Stimulated activated CD4-positive, alpha-beta T cell treated with anti-CD3 and anti-CD28 coated beads, Interleukin-12 subunit alpha, Interleukin-12 subunit beta, amount 100 ng/mL, for 4 hours (primary cell): ENCODE measurements around the gene TTYH1.
"Not testable (repeated sequence)": the region's sequence is repeated elsewhere in the genome, so short reads cannot be mapped to it uniquely, and the experiment has no call there.

Experiments used
- DNase-seq: peaks from one replicate; pipeline ENCODE4 v3.0.0-alpha.2; 2020

TTYH1 gene

DNA sequence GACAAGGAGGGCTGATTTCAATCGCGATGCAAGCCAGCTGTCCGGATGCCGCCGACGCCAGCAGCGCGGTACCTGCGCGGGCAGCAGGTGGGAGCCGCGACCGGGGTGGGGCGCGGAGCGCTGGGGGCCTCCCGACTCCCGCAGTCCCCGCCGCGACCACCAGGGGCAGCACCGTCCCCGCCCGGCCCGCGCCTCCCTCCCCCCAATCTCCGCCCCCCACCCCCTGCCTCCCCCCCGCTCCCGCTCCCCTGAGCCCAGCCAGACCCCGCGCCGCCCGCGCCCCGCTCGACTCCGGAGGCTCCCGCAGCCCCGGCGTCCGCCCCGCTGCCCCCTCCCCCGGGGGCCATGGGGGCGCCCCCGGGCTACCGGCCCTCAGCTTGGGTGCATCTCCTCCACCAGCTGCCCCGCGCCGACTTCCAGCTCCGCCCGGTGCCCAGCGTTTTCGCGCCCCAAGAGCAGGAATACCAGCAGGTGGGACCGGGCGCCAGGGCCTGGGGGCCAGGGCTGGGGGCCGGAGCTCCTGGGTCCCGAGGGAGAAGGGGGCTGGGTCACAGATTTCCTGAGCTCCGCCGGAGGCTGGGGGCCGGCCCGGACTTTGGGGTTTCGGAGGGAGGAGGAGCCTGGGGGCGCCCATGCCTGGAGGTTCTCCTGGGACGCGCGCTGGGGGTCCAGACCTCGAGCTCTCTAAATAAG is at the start of gene TTYH1:
Gene TTYH1 (plus strand): TSS at position 257 of the 693 bp plus-strand sequence. CDS start 89 bp downstream, at position 346.
- peak; percentile 48 for DNase-seq

DNA sequence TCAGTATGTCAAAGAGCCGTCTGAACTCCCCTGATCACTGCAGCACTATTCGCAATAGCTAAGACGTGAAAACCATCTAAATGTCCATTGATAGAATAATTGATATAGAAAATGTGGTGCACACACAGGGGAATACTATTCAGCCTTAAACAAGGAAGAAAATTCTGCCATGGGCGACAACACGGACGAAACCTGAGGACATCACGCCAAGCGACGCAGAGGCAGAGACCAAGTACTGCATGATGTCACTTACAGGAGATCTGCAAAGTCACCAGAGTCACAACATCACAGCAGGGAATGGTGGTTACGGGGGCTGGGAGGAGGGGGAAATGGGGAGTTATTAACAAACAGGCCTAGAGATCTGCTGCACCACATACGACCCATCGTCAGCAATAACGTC is 49.5 kb upstream of the TTYH1 start:
- not testable (repeated sequence) for DNase-seq

DNA sequence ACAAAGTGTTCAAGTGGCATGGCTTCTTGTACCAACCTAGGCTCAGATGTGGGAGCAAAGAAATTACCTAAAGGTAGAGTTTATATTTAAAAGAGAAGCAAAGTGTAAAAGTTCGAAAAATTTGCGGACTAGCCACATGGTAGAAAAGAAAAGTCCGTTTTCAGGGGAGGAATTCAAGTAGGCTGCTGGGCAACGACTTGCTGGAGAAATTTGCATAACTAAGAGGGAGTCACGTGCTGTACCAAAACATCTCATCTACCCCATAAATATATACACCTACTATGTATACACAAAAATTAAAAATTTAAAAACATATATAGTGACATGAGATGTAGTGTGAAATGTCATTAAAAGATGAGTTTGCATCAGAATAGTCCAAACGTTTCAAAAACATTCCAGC is 48.5 kb upstream of the TTYH1 start:
- DNase-seq, result no peak

DNA sequence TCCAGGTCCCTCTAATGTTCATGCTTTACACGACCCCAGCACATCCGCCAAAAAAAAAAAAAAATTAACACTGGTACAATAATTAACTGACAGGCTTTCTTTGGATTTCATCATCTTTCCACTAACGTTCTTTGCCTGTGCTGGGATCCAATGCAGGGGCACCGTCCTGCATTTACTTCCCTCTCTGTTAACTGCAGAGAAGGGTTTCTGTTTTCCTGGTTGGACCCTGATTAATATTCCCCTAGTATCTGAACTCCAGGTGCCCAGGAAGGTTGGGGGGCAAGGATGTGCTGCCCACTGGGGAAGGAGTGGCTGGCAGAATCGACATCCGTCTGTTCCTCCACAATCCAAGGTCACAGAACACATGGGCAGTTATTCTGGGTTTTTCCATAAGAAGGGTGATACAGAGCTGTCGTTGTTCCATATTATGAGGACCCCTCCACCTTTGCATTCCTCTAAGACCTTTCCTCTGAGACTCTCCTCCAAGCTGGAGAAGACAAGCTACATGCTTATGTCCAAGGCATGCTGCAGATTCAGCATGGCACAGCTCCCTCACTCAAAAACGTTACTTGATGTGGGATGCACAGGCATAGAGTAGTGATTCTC is 46.1 kb upstream of the TTYH1 start:
- DNase-seq, result no peak

DNA sequence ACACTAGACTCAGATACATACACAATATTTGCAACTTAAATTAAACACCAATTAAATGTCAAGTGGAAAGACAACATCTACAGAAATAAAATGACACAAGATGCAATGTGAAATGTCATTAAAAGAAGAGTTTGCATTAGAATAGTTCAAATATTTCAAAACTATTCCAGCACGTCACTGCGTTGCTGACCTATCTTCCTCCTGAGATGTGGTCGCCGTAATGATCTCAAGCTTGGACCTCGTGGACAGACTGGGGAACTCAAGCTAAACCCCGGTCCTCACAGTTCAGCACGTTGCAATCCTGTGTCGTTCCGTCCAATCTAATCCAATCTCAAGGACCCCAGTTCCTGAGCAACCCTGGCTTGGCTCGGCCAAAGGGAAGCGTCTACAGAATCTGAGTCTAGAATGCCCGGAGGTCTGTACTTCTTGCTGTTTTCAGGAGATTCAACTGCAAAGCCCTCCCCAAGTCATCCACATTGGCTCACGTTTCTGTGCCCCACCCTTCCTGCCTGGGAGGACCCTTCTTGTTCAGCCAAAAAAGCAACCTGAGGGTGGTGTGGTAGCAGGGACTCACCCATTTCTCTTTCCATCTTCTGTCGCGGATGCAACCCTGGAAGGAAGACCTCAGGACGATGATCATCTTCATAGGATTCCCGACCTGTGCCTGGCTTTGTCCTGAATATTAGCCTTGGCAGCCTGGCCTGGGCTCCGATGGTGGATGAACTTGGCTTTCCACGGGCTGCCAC is 45.4 kb upstream of the TTYH1 start:
- not testable (repeated sequence) for DNase-seq

DNA sequence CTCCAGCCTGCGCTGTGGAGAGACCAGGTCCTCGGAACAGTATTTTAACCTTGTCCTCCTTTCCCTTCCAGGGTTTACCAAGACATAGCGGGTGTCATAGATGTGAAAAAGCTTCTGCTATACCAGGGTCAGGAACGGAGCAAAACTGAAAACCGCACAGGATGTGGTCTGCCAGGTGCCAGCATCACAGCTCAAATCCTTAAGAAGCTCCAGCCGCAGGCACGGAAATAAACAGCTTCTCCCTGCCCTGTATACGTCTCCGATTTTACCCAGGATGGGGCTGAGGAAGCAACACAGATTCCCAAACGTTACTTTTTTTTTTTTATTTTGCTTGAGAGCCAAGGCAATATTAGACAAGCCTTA is 44.8 kb upstream of the TTYH1 start:
- DNase-seq, result peak; percentile 26

DNA sequence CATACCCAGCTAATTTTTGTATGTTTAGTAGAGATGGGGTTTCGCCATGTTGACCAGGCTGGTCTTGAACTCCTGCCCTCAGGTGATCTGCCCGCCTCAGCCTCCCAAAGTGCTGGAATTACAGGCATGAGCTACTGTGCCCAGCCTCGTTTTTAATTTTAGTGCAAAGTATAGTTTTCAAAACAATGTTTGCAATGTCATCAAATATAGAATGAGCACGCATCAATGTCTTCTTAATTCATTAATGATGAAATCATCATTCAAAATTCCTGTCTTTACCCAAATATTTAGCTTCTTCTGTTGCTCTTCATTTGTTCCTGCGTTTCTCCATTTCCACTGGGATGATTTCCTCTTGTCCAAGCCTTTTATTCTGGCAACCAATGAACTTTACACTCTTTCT is 43.8 kb upstream of the TTYH1 start:
- not testable (repeated sequence) for DNase-seq

DNA sequence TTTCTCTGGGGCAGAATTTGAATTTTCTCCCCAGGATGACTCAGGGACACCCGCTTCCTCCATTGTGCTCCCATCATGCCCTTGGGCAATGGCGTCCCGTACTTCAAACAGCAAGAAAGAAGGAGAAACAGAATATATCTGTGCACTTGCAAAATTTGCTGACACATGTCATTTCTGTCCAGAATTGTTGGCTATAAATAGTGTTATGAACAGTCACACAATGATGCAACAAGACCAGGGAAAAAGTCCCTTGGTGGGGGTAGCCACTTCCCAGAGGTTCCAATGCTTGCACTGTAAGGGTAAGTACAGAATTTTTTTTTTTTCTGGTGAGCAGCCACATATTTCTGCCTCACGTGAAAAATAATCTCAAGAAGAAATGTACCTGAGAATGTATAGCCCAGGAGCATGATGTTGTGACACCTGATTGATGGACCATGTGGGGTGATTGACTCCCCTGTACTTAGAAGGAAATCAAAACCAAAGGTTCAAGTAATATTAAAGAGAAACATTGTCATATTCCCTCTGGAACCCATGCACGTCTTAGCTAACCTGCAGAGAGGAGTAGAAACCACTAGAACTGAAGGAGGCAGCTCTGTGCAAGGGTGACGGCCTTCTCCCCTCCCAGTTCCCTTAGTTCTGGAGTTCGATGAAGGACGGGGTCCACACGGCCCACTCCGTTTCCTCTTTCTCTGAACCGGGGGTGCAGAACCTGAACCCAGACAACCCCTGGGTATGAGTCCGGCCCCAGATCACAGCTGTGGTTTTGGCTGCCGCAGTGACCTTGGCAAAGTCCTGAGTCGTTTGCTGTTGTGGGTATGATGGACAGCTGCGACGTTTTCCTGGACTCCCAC is 41.3 kb upstream of the TTYH1 start:
- DNase-seq, result no peak

DNA sequence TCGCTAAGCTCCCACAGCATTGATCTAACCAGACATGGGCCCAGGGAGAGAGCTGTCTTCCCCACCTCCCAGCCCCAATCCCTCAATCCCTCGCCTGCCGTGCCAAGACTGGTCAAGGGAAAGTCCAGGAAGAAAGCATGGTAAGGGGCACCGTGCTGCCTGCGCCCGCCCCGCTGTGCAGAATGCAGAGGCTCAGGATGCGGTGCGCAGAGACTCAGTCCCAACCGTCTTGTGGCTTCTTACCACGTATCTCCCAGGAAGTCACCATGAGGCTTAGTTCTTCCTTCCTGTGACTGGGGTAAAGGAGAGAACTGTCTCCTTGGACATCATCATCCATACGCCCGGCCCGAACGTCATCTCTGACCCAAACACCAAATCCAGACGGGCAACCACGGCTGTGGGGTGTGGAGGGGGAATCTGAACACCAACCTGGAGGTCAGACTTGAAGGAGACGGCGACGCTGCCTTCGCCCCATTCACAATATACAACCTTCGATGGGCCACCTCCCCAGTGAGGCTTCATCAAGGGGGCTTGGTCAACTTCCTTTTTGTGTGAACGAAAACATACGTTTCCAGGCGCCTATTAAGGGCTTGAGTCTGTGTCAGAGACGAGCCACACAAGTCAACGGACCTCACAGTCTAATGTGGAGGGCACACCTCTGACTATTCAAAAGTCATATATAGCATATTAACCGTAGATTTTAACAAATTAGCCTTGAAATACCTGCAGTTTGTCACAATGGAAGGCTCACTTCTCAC is 39.9 kb upstream of the TTYH1 start:
- DNase-seq, result not testable (repeated sequence)

DNA sequence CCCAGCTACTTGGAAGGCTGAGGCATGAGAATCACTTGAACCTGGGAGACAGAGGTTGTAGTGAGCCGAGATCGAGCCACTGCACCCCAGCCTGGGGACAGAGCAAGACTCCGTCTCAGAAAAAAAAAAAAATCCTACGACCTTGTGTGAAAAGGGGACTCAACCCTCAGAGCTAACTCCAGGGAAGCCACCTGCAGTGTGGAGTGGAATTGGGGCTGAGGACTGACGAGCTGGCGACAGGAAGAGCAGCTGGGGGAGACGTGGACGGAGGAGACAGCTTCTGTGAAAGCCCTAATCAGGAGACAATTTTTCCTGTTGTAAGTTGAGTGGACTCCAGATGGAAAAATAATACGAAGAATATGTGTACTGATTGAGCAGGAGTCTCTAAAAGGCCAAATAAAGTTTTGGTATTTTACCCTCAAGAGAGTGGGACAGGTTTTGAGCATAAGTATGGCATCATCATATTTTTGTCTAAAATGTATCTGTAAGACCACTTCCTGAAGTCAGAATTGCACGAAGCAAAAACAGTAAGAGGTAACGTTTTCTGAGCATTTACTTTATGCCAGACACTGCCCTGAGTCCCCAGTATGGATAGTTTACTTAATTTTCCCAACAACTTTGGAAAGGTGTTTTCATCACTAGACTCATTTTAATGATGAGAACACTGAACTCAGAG is 38.5 kb upstream of the TTYH1 start:
- no peak for DNase-seq

DNA sequence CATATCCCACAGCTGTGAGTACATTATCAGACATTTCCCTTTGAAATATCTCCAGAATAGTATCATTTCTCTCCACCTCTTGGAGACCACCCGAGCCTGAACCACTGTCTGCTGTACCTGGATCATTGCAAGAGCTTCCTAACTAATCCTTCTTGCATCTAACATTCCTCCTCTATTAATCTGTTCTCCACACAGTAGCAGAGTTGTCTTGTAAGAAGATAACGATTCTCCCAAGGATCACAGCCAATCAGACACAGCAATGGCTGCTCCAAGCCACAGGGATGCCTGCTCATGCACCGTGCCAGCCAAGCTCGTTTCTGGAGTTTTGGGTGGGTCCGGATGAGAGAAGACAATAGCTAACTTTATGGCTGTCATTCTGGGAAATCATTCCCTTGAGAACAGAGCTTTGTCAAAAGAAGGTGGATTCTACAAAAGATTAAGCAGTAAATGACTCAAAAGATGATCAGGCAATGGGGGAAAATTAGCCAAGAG is 36.0 kb upstream of the TTYH1 start:
- DNase-seq, result no peak

DNA sequence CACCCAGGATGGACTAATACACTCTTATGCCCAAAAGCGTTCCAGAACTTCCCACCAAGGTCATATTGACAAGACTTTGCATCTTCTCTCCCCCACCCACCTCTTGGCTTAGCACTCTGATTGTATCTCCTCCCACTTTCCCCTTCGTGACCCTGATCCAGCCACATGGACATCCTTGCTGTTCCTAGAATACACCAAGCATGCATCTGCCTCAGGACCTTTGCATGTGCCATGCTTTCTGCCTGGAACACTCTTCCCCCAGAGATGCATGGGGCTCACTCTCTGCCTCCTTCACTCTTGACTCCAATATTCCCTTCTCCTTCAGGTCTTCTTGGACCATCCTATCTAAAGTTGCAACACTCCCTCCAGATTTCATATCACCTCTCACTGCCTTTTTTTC is 34.4 kb upstream of the TTYH1 start:
- no peak for DNase-seq

DNA sequence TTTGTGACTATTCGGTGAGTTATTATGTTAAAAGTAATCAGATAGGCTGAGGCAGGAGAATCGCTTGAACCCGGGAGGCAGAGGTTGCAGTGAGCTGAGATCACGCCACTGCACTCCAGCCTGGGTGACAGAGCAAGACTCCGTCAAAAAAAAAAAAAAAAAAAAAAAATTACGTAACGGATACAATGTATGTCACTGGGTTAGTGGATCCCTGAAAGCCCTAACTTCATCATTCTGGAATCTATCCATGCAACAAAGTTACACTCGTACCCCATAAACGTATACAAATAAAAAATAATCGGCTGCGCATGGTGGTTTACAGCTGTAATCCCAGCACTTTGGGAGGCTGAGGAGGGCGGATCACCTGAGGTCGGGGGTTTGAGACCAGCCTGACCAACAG is 33.2 kb upstream of the TTYH1 start:
- DNase-seq, result not testable (repeated sequence)

DNA sequence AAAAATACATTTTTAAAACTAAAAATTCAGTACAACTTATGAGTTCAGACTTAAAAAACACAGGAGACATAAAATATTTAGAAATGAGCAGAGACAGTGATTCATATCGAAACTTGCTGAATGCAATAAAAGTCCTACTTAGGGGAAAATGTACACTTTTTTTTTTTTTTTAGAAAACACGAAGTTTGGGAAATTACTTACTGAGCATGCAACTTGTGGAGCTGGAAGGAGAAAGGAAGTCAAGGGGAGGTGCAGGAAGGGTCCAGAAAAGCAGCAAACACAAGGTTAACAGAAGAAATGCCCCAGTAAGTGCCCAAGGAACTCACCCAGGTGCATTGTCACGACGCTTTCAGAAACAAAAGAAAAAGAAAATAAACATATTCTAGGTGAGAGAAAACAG is 31.9 kb upstream of the TTYH1 start:
- DNase-seq, result no peak

DNA sequence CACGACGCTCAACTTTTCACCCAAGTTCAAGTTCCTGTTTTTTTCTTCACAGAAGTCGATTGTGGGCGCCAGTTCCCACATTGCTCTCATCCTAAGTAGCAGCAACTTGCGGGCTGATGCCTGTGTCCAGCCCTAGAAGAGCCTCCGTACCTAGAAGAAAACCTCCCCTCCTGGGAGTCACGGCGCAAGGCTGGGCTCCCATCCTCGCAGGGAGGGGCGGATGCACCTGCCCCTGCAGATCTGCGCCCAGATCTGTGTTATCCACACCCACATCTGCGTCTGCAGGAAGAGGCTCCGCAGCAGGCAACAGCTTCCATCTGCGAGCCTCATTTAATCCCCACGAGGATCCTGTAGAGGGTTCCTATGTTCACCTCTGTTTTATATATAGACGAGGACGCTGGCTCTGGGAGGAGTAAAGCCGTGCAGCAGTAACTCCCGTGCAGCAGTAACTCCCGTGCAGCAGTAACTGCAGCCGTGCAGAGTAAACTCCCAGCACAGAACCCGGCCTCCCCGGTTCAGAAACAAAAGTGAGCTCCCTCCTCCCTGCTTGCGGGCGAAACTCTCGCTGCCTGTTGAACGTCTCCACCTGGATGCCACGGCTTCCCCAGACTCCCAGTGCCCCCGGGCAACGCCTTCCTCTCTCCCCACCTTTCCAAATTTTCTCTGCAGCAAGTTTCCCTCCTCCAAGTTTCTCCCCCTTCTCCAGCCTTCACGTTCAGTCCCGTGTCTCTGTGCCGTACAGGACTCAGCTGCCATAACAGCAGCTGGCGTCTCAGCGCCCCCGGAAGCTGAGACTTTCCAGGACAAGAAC is 27.1 kb upstream of the TTYH1 start:
- peak; percentile 23 for DNase-seq

DNA sequence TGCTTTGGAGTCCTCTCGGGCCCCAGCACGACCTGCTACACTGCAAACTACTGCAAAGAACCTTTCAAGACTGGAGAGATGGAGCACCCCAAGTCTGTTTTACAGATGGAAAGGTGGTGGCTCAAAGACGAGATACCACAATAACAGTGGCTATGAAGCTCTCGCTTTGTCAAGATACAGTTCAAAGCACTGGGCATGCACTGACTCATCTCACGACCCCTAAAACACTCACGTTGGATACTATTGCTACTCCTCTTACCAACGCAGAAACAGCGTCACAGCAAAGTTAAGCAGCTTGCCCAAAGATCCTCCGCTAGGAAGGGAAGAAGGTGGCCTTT is 26.5 kb upstream of the TTYH1 start:
- no peak for DNase-seq

DNA sequence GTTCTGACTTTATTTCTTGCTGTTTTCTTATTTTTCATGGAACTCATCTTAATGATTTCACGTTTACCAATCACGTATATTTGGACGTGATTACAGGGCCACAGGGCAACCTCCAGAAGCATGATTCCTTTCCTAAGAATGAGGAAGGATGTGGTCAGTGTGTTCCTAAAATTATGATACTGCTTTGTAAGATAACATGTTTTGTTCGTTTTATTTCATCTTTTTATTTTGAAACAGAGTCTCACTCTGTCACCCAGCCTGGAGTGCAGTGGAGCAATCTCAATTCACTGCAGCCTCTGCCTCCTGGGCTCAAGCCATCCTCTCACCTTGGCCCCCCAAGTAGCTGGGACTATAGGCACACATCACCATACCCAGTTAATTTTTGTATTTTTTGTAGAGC is 25.7 kb upstream of the TTYH1 start:
- DNase-seq, result no peak

DNA sequence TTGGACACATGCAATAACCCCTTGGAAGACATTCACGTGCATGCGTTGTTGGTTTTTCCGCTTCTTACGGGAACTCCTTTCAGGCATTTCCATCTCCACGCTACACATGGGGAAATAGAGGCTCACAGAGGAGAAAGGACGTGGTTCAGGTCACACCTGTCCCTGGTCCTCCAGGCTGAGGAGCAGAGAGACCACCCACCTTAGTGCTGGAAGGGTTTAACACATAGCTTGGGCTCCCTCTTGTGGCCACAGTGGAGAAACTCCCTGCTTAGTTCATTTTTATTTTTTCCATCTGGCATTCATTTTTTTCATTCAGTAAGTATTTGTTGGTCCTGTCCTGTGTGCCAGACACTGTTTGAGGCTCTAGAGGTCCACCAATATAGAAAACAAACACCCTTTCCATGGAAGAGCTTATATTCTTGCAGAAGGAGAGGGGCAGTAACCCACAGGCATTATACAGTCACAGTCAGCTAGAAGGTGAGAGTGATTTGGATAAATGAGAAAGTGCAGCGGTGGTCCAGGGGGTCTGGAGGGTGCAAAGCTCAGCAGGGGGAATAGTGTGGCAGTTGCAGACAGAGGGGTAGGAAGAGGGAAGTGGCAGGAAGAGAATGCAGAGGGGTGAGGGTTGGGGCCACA is 24.2 kb upstream of the TTYH1 start:
- peak; percentile 52 for DNase-seq

DNA sequence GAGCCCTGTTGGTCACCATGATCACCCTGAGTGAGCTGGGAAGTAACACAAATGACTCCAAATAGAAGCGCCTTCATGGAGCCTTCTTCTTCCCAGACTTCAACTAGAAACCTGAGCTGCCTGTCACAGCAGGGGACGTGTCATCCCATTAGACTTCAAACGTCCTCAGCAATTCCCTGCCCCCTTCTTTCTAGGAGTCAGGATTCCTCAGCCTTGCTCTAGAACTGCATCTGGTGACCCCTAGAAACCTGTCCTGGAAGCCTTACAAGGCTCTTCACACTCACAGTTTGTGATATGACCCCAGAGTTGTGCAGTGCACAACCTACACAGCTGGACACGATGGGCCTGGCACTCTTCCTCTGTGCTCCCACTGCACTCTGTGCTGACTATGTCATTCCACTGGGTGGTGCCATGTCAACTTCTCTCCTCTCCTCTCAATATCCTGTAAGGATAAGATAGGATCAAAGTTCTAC is 23.6 kb upstream of the TTYH1 start:
- DNase-seq, result no peak

DNA sequence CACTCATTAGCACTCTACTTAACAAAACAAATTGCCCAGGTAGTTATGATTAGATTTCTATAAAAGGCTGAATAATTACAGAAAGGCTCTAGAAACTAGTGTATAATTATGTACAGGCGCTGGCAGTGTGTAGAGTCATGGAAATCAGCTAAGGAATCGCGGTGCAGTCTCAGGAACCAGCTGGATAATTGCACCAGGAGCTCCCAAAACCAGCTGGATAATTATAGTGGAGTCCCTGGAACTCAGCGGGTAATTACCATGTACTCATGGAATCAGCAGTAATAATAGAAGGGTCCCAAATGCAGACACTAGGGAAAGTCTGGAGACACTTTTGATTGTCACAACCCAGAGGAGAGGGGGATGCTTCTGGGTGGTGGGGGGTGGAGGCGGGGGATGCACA is 23.2 kb upstream of the TTYH1 start:
- no peak for DNase-seq
